ENCODE measurements around the gene PZP. TPM values are rescaled to one million over a fixed set of nuclear protein-coding genes. Genes with fewer than 3 reads are reported as not detected.

PZP gene
- total and polyA plus RNA-seq, 2 of the 13 experiments (the other 11 are each of a cell fraction or from before 2014, with no cell fraction given), result 0.07 to 0.89 TPM

GRCh38 chr12:9113987-9114309 lies 94.2 kb downstream of the PZP start (continued):
- TF ChIP-seq ZNF496 (CRISPR knock-in tag; IDR thresholded peaks at IDR 0.05; ENCODE audit: insufficient replicate concordance) (no peak), RBFOX2 (IDR thresholded peaks at IDR 0.05; ENCODE audit: low read depth, low read length) (peak; percentile 85), ZNF30 (CRISPR knock-in tag; IDR thresholded peaks at IDR 0.05) (no peak), HCFC1 (IDR thresholded peaks at IDR 0.05; ENCODE audit: low read depth, low read length) (no peak), FOXK1 (CRISPR knock-in tag; IDR thresholded peaks at IDR 0.05; ENCODE audit: borderline replicate concordance, low read depth) (peak; percentile 52; the same call in 1 of the 2 replicates), ZNF550 (CRISPR knock-in tag; IDR thresholded peaks at IDR 0.05; ENCODE audit: borderline replicate concordance) (no peak), ELF1 (CRISPR knock-in tag; IDR thresholded peaks at IDR 0.05) (no peak), DDIT3 (CRISPR knock-in tag; IDR thresholded peaks at IDR 0.05) (no peak), SIX4 (CRISPR knock-in tag; IDR thresholded peaks at IDR 0.05) (peak; percentile 59; the same call in 1 of the 2 replicates), FOXA3 (CRISPR knock-in tag; IDR thresholded peaks at IDR 0.05) (peak; percentile 83), ZNF17 (CRISPR knock-in tag; IDR thresholded peaks at IDR 0.05) (no peak), PREB (CRISPR knock-in tag; IDR thresholded peaks at IDR 0.05) (no peak), PAXIP1 (CRISPR knock-in tag; conservative IDR thresholded peaks at IDR 0.05) (peak; percentile 67), ZNF768 (CRISPR knock-in tag; IDR thresholded peaks at IDR 0.05) (no peak), TCF7L2 (IDR thresholded peaks at IDR 0.05; ENCODE audit: low read depth, low read length) (peak; percentile 39; the same call in 1 of the 2 replicates), JUND (CRISPR knock-in tag; IDR thresholded peaks at IDR 0.05) (no peak), REST (IDR thresholded peaks at IDR 0.05; ENCODE audit: borderline replicate concordance in 1 of 2, low read depth in 1 of 2, low read length in 2 of 2) (peak in 1 of 2 experiments; percentile 46; a peak in 1 of 4 replicates), ZNF432 (CRISPR knock-in tag; IDR thresholded peaks at IDR 0.05; ENCODE audit: borderline replicate concordance) (no peak), ZXDC (CRISPR knock-in tag; IDR thresholded peaks at IDR 0.05) (no peak), NKX3-1 (CRISPR knock-in tag; IDR thresholded peaks at IDR 0.05) (peak; percentile 84)
